Daoy (cell line): Measurements from ENCODE around the gene TMEM240. TPM values are rescaled to one million over a fixed set of nuclear protein-coding genes. Genes with fewer than 3 reads are reported as not detected.
"Not testable (repeated sequence)": the region's sequence is repeated elsewhere in the genome, so short reads cannot be mapped to it uniquely, and the experiment has no call there.

Source experiments
- DNase-seq: peaks from one replicate; pipeline ENCODE4 v3.0.0-alpha.2; 2015; ENCODE audit warnings: low read depth
- total RNA-seq: library from RNA; depleted of rRNA; stranded (reverse); fragments of >200 nt; shearing (Covaris generic); gene quantifications from 2 replicates; pipeline ENCODE4 v1.2.3, GENCODE V29; 2014; rRNA removed

TMEM240 gene
- total RNA-seq, 1 experiment from 2014 or later: 0.11 TPM

DNA sequence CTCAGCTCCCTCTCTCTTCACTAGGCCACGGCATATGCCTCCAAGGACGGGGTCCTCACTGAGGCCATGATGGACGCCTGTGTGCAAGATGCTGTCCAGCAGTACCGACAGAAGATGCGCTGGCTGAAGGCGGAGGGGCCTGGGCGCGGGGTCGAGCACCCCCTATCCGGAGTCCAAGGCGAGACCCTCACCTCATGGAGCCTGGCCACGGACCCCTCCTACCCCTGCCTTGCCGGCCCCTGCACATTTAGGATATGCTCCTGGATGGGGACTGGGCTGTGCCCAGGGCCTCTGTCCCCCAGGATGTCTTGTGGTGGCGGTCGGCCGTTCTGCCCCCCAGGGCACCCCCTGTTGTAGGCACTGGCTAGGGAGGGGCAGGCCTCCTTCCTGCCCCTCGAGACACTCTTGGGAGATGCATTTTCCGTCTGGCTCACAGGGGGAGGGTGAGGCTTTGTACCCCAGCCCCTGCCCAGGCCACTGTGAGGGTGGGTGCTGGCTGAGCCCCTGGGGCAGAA lies 44.9 kb downstream of the TMEM240 start:
- not testable (repeated sequence) for DNase-seq

DNA sequence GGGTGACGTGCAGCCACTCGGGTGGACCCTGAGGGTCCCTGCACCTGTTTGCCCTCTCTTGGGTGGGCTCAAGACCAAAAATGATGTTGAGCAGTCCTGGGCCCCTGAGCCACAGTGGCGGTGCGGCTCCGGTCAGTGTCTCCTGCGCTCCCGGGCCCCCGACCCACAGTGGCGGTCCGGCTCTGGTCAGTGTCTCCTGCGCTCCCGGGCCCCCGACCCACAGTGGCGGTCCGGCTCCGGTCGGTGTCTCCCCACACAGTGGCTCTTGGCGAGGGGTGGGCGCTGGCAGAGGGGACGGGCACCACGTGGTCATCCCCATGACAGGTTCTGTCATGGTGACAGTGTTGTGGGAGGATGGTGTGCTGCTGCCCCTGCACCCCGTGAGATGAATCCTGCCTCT lies 46.1 kb downstream of the TMEM240 start:
- DNase-seq: not testable (repeated sequence)

DNA sequence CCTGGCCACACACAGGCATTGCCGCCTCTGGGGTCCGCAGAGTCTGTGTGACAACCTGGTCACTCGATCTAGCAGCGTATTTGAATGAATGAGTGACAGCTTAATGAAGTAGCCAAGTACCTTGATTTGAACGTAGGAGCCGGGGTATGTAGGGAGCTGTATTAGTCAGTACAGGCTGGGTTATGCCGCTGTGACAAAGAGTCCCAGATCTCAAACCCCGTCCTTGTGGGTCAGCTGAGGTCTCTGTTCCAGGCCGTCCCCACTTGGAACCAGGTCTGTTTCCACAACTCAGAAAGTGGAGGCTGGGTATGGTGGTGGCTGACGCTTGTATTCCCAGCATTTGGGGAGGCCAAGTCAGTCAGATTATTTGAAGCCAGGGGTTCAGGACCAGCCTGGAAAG lies 48.8 kb downstream of the TMEM240 start:
- DNase-seq: no peak

DNA sequence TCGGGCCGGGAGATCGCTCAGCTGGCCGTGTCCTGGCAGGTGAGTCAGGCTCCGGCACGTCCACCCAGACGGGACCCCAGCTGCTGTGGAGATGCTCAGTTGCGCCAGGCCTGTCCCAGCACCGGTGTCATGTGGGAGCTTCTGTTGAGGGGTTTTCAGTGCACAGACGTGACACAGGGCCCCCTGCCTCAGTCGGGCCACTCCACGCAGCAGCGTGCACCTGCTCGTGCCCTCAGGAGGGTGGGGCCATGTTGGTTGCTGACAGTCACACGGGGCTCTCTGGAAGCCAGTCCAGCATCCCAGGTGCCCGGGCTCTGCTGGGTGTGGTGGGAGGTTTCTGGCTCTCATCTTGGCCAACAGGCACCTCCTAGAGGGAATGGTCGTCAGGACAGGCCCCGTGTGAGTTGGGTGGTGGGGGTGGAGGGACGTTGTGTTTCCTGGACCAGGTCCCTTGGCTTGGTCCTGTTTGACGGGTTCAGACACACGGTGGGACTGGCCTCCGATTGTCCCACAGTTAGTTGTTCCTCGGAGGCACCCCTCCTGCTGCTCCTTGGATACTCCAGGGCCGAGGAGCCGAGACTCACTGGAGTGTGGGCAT lies 49.7 kb downstream of the TMEM240 start:
- no peak for DNase-seq

DNA sequence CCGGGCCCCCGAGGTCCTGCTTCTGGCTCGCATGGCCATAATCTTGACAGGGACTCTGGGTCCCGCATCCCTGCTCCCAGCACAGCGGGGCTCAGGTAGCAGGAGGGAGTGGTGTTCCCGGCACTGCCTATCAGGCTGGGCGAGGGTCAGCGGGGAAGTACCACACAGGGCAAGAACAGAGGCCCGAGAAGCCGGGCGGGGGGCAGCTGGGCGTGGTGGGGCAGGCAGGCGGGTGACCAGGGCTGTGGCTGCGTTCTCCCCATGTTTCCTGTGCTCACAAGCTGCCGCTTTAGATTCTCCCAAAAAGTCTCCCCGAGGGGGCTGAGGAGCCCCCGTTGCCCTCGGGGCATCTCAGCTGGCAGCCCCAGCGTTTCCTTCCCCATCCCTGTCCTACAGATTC lies 50.6 kb downstream of the TMEM240 start:
- no peak for DNase-seq

DNA sequence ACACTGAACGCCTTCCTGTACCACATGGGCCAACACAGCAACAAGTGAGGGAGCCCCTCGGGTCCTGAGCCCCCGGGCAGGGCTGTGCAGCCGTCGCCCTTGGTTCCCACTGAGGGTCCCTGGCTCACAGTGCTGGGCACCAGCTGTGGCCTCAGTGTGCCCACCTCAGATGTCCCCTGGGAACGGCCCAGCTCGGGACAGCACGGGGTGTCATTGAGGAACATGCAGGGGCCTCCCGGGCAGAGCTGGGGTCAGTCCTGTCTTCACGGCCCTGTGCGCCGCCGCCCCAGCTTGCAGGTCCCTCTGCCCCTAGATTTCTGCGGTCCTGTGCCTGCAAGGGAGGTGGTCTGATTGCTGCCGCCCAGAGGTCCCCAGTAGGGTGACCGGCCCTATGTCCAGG lies 51.2 kb downstream of the TMEM240 start:
- no peak for DNase-seq

DNA sequence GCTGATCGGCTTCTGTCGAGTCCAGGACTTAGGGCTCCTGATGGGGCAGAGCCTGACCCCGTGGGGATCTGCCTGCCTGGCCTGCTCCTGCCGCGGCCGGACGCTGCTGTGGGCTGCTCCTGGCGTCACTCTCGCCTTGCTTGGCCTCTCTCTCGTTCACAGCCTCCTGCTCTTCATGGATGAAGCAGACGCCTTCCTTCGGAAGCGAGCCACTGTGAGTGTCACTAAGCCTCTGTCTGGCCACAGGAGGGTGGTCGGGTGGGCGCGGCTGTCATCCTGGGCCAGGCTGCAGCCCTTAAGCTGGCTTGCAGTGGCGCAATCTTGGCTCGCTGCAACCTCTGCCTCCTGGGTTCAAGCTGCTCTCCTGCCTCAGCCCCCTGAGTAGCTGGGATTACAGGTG lies 52.7 kb downstream of the TMEM240 start:
- DNase-seq: no peak

DNA sequence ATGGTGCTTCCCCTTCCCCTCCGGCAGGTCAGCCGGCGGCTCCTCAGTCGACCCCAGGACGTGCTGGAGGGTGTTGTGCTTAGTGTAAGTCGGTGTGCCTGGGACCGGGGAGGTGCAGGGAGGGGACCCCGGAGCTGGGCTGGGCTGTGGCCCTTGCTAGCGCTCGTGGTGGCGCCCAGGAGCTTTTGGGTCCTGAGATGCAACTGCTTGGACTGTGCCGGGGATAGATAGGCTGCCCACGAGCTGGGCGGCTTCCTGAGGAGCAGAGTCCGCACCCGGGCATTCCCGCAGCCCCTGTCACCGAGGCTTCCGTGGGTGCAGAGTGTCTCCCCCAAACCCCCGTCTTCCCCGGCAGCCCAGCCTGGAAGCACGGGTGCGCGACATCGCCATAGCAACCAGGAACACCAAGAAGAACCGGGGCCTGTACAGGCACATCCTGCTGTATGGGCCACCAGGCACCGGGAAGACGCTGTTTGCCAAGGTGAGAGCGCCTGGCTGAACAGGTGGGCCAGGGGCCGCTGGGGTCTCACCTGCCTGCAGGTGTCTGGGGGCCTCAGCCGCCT lies 54.6 kb downstream of the TMEM240 start:
- not testable (repeated sequence) for DNase-seq

DNA sequence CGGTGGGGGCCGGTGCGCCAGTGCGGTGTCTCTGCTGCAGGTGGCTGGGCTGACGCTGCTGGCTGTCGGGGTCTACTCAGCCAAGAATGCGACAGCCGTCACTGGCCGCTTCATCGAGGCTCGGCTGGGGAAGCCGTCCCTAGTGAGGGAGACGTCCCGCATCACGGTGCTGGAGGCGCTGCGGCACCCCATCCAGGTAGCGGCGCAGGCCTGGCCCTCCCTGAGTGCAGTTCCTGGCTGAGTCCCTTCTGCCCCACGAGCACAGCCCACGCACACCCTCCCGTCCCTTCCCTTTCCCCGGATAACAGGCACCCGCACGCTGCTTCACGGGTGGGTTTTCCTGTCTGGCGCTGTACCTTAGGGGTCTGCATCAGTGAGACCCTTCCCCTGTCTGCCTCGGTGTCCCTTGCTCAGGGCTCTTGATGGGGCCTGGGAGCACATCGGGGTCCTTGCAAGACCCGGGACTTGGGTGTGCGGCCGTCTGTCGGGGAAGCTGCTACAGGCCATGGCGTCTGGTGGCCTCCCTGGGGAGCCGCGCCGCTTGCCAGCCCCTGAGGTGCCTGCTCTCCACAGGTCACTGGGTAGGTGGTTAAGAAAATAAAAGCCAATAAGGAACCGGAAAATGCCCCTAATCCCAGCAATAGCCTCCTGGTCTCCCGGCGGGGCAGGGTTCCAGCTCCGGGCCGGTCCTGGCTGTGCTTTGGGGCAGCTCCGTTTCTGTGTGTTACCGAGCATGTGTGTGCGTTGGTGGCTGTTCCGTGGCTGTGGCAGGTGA lies 55.3 kb downstream of the TMEM240 start:
- not testable (repeated sequence) for DNase-seq

Other genes with a start within 250 kb of the TMEM240 start
- 17.5 and 19.3 TPM in 2 replicates for gene ACAP3, start 232.7 kb downstream of the TMEM240 start, total RNA-seq
- 18.8 and 39.8 TPM in 2 replicates for gene PUSL1, start 232.0 kb downstream of the TMEM240 start, total RNA-seq
- 76.5 and 95.7 TPM in 2 replicates for gene INTS11, start 216.0 kb downstream of the TMEM240 start, total RNA-seq
- gene CPTP, start 215.8 kb downstream of the TMEM240 start, total RNA-seq: 7.0 and 12.9 TPM in 2 replicates
- under 0.01 TPM in 1 of 2 replicates, not detected in the other for gene TAS1R3, start 209.3 kb downstream of the TMEM240 start, total RNA-seq
- 44.4 and 65.5 TPM in 2 replicates for gene DVL1, start 191.2 kb downstream of the TMEM240 start, total RNA-seq
- gene MXRA8, start 182.1 kb downstream of the TMEM240 start, total RNA-seq: 0.23 TPM in 1 of 2 replicates, not detected in the other
- gene AURKAIP1, start 165.4 kb downstream of the TMEM240 start, total RNA-seq: 267 and 308 TPM in 2 replicates
- gene CCNL2, start 141.3 kb downstream of the TMEM240 start, total RNA-seq: 58.8 and 81.7 TPM in 2 replicates
- 303 and 385 TPM in 2 replicates for gene MRPL20, start 133.3 kb downstream of the TMEM240 start, total RNA-seq
- not detected in 2 replicates for gene ANKRD65, start 119.3 kb downstream of the TMEM240 start, total RNA-seq
- 2.2 and 5.7 TPM in 2 replicates for gene VWA1, start 104.9 kb downstream of the TMEM240 start, total RNA-seq
- gene ATAD3C, start 90.9 kb downstream of the TMEM240 start, total RNA-seq: 0.06 and 0.29 TPM in 2 replicates
- gene ATAD3B, start 68.9 kb downstream of the TMEM240 start, total RNA-seq: 46.8 and 47.5 TPM in 2 replicates
- 85.1 and 85.4 TPM in 2 replicates for gene ATAD3A, start 28.5 kb downstream of the TMEM240 start, total RNA-seq
- gene SSU72, start 34.2 kb upstream of the TMEM240 start, total RNA-seq: 67.3 and 71.3 TPM in 2 replicates
- 1.8 TPM in 1 of 2 replicates, not detected in the other for gene FNDC10, start 59.5 kb upstream of the TMEM240 start, total RNA-seq
- 31.3 and 38.3 TPM in 2 replicates for gene MIB2, start 74.9 kb upstream of the TMEM240 start, total RNA-seq
- 0.17 TPM in 1 of 2 replicates, not detected in the other for gene MMP23B, start 91.5 kb upstream of the TMEM240 start, total RNA-seq
- 9.9 and 17.0 TPM in 2 replicates for gene CDK11B, start 118.4 kb upstream of the TMEM240 start, total RNA-seq
- gene SLC35E2B, start 152.2 kb upstream of the TMEM240 start, total RNA-seq: 8.5 and 12.2 TPM in 2 replicates
- 10.0 and 13.5 TPM in 2 replicates for gene CDK11A, start 183.7 kb upstream of the TMEM240 start, total RNA-seq
- 31.2 and 39.5 TPM in 2 replicates for gene NADK, start 237.8 kb upstream of the TMEM240 start, total RNA-seq